ENCODE measurements around the gene ZFP90.

- TF ChIP-seq POLR2AphosphoS5 (IDR thresholded peaks at IDR 0.05; ENCODE audit: low read depth, low read length) (no peak), SIN3A (IDR thresholded peaks at IDR 0.05; ENCODE audit: borderline replicate concordance, insufficient read depth, low read length) (no peak)
These were observed 9.9 kb downstream of the ZFP90 start for GRCh38 chr16:68548947-68549346.
